Measurements from ENCODE around the gene CYP2B6. TPM values are rescaled to one million over a fixed set of nuclear protein-coding genes. Genes with fewer than 3 reads are reported as not detected.

Gene CYP2B6
- total and polyA plus RNA-seq, 11 donors = 0.14 TPM; not detected in 10

DNA sequence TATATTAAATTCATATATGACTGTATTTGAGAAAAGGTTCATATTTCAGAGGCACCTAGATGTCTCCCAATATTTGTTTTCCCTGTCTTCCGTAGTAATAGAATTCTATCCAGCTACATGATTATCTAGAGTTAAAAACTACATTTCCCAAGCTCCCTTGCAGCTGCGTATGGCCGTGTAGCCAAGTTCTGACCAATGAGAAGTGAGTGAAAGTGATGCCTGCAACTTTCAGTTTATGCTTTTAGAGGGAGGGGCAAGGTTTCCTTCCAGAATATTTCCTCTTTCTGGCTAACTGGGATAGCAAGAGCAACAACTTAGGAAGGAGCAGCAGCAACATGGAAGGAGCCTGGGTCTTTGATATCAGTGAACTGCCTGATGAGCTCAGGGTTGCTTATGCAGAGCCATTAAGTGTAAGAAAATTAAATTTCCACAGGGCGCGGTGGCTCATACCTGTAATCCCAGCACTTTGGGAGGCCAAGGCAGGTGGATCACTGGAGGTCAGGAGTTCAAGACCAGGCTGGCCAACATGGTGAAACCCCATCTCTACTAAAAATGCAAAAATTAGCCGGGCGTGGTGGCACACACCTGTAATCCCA, 74.0 kb downstream of the CYP2B6 start:
- no peak for DNase-seq
- TF ChIP-seq, protein P1, sequence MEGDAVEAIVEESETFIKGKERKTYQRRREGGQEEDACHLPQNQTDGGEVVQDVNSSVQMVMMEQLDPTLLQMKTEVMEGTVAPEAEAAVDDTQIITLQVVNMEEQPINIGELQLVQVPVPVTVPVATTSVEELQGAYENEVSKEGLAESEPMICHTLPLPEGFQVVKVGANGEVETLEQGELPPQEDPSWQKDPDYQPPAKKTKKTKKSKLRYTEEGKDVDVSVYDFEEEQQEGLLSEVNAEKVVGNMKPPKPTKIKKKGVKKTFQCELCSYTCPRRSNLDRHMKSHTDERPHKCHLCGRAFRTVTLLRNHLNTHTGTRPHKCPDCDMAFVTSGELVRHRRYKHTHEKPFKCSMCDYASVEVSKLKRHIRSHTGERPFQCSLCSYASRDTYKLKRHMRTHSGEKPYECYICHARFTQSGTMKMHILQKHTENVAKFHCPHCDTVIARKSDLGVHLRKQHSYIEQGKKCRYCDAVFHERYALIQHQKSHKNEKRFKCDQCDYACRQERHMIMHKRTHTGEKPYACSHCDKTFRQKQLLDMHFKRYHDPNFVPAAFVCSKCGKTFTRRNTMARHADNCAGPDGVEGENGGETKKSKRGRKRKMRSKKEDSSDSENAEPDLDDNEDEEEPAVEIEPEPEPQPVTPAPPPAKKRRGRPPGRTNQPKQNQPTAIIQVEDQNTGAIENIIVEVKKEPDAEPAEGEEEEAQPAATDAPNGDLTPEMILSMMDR (IDR thresholded peaks at IDR 0.05) = no peak
- Histone ChIP-seq H3K27ac (no peak overlapping the region), H3K4me3 (no peak overlapping the region), H3K9me3 (no peaks in the 10 kb centered on the region), H3K36me3 (no peaks in the 10 kb centered on the region), H3K27me3 (peaks cover 0 to 21% (median 3%) of the 10 kb centered on the region in 9 donors), H3K4me1 (no peaks in the 10 kb centered on the region)
- no peak for ATAC-seq
- 59 to 63% (median 61%) methylated on average over 7 of the region's 7 CpGs for WGBS, 4 donors
- intact Hi-C loops (cut with DNase I) = no loop called here

Other genes starting within 250 kb of the CYP2B6 start
- gene ACTMAP, start 240.8 kb upstream of the CYP2B6 start, total RNA-seq = 10 to 100 TPM in 3 of 9 donors, 1 to 10 TPM in 6; 4.2 to 11.1 (median 8.6) TPM
- 1 to 10 TPM; 4.5 to 7.7 TPM for gene ACTMAP, start 240.8 kb upstream of the CYP2B6 start, polyA plus RNA-seq
- 10 to 100 TPM; 22.5 to 50.2 (median 31.6) TPM for gene SNRPA, start 240.1 kb upstream of the CYP2B6 start, total RNA-seq
- 10 to 100 TPM; 23.5 to 32.3 TPM for gene SNRPA, start 240.1 kb upstream of the CYP2B6 start, polyA plus RNA-seq
- 1 to 10 TPM in 2 of 9 donors, under 1 TPM in 2, not detected in 5; 0.72 to 3.0 (median 0.99) TPM for gene MIA, start 215.8 kb upstream of the CYP2B6 start, total RNA-seq
- 1 to 10 TPM in 1 of 2 donors, under 1 TPM in 1; 0.99 to 1.0 TPM for gene MIA, start 215.8 kb upstream of the CYP2B6 start, polyA plus RNA-seq
- gene RAB4B, start 213.0 kb upstream of the CYP2B6 start, total RNA-seq = 10 to 100 TPM; 12.3 to 31.3 (median 15.0) TPM
- gene RAB4B, start 213.0 kb upstream of the CYP2B6 start, polyA plus RNA-seq = 10 to 100 TPM; 23.7 to 50.1 TPM
- gene EGLN2, start 192.1 kb upstream of the CYP2B6 start, total RNA-seq = 10 to 100 TPM; 38.1 to 85.1 (median 49.2) TPM
- 10 to 100 TPM; 53.5 to 91.8 TPM for gene EGLN2, start 192.1 kb upstream of the CYP2B6 start, polyA plus RNA-seq
- gene CYP2A6, start 140.8 kb upstream of the CYP2B6 start, total RNA-seq = under 1 TPM in 1 of 9 donors, not detected in 8; 0.16 TPM
- not detected for gene CYP2A6, start 140.8 kb upstream of the CYP2B6 start, polyA plus RNA-seq
- gene CYP2A7, start 109.1 kb upstream of the CYP2B6 start, total RNA-seq = not detected
- gene CYP2A7, start 109.1 kb upstream of the CYP2B6 start, polyA plus RNA-seq = not detected
- gene CYP2A13, start 97.2 kb downstream of the CYP2B6 start, total RNA-seq = not detected
- gene CYP2A13, start 97.2 kb downstream of the CYP2B6 start, polyA plus RNA-seq = not detected
- gene CYP2F1, start 123.2 kb downstream of the CYP2B6 start, total RNA-seq = not detected
- not detected for gene CYP2F1, start 123.2 kb downstream of the CYP2B6 start, polyA plus RNA-seq
- gene CYP2S1, start 201.9 kb downstream of the CYP2B6 start, total RNA-seq = 1 to 10 TPM in 2 of 9 donors, under 1 TPM in 7; 0.18 to 3.8 (median 0.37) TPM
- under 1 TPM; 0.11 to 0.35 TPM for gene CYP2S1, start 201.9 kb downstream of the CYP2B6 start, polyA plus RNA-seq
- gene AXL, start 227.9 kb downstream of the CYP2B6 start, total RNA-seq = 10 to 100 TPM in 7 of 9 donors, 1 to 10 TPM in 2; 9.3 to 62.5 (median 13.2) TPM
- gene AXL, start 227.9 kb downstream of the CYP2B6 start, polyA plus RNA-seq = 10 to 100 TPM in 1 of 2 donors, 1 to 10 TPM in 1; 5.0 to 21.1 TPM